Measurements from ENCODE around the gene RPS6KA1.

DNA sequence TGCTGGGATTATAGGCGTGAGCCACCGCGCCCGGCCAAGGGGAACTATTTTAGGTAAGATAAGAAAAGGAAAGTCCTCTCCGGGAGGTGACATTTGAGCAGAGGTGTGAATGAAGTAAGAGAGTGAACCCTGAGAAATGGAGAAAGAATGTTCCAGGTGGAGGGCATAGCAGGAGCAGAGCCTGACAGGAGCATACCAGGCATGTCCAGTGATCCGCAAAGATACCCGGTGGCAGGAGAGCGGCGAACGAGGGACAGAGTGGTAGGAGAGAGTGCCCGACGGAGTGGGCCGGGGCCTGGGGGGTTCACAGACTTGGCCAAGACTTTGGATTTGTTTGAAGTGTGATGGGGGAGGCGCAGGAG is 7.9 kb upstream of the RPS6KA1 start:
- TF ChIP-seq, protein P1, sequence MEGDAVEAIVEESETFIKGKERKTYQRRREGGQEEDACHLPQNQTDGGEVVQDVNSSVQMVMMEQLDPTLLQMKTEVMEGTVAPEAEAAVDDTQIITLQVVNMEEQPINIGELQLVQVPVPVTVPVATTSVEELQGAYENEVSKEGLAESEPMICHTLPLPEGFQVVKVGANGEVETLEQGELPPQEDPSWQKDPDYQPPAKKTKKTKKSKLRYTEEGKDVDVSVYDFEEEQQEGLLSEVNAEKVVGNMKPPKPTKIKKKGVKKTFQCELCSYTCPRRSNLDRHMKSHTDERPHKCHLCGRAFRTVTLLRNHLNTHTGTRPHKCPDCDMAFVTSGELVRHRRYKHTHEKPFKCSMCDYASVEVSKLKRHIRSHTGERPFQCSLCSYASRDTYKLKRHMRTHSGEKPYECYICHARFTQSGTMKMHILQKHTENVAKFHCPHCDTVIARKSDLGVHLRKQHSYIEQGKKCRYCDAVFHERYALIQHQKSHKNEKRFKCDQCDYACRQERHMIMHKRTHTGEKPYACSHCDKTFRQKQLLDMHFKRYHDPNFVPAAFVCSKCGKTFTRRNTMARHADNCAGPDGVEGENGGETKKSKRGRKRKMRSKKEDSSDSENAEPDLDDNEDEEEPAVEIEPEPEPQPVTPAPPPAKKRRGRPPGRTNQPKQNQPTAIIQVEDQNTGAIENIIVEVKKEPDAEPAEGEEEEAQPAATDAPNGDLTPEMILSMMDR (conservative IDR thresholded peaks at IDR 0.05), result no peak
- no peak for TF ChIP-seq EZH2 (IDR thresholded peaks at IDR 0.05; ENCODE audit: low read depth)
